H1 (cell line): ENCODE data around the gene BTD. TPM values are rescaled to one million over a fixed set of nuclear protein-coding genes. Genes with fewer than 3 reads are reported as not detected.

Experiments used
- CTCF ChIA-PET: fragments of 300-600 bp; sonication (Branson Sonifier 250); formaldehyde crosslinking; loops from one replicate; lab custom pipeline; 2021; ENCODE audit not compliant: partially characterized antibody; lab: Charles Lee
- POLR2A ChIA-PET: fragments of 300-600 bp; sonication (Branson Sonifier 250); formaldehyde crosslinking; loops from one replicate; lab custom pipeline; 2021; ENCODE audit warnings: inconsistent platforms; ENCODE audit not compliant: partially characterized antibody; lab: Charles Lee
- DNase-seq, 2 experiments: peaks; one replicate each; pipeline versions ENCODE4 v3.0.0 to v3.0.0-alpha.2; 2010 to 2022; ENCODE audit warnings: low spot score in 2 of 2, low read depth in 1 of 2, mixed read lengths in 1 of 2
- FAIRE-seq: peaks from 2 replicates; lab custom pipeline; 2011; peaks lifted over from hg19 to GRCh38; lab: Jason Lieb, UNC
- H2AFZ ChIP-seq: 2 replicates; pipeline ENCODE4 v1.8.1; 2012; ENCODE audit warnings: low read length, inconsistent platforms
- H2AK5ac ChIP-seq: 2 replicates; pipeline ENCODE4 v1.6.1; 2013; ENCODE audit warnings: low read depth, low read length
- H2BK120ac ChIP-seq: replicated peaks from 2 replicates; pipeline ENCODE3; 2013; ENCODE audit warnings: low read depth, low read length, inconsistent platforms
- H2BK12ac ChIP-seq: 2 replicates; pipeline ENCODE4 v1.6.1; 2013; ENCODE audit warnings: low read depth, low read length
- H2BK15ac ChIP-seq: 2 replicates; pipeline ENCODE4 v1.6.1; 2013; ENCODE audit warnings: low read length
- H2BK20ac ChIP-seq: 2 replicates; pipeline ENCODE4 v1.6.1; 2013; ENCODE audit warnings: low read length
- H2BK5ac ChIP-seq: 2 replicates; pipeline ENCODE4 v1.6.1; 2013; ENCODE audit warnings: low read depth, low read length
- H3K14ac ChIP-seq: 2 replicates; pipeline ENCODE4 v1.6.1; 2013; ENCODE audit warnings: inconsistent platforms; ENCODE audit not compliant: insufficient read length
- H3K18ac ChIP-seq: 2 replicates; pipeline ENCODE4 v1.6.1; 2013; ENCODE audit warnings: low read length; ENCODE audit errors: extremely low read depth
- H3K23ac ChIP-seq: 2 replicates; pipeline ENCODE4 v1.6.1; 2013; ENCODE audit warnings: inconsistent platforms; ENCODE audit not compliant: insufficient read length
- H3K23me2 ChIP-seq: 2 replicates; pipeline ENCODE4 v1.6.1; 2013; ENCODE audit warnings: low read depth, low read length
- H3K27ac ChIP-seq: 2 replicates; pipeline ENCODE4 v1.6.1; 2011; ENCODE audit warnings: low read depth, low read length, inconsistent platforms
- H3K27me3 ChIP-seq, 4 experiments: replicated peaks in 1 of 4; 1 replicate in 1 of 4; 2 replicates in 3 of 4; pipeline versions ENCODE4 v1.6.1 to v1.8.1; 2011 to 2013; ENCODE audit warnings: low read length in 3 of 4, mild to moderate bottlenecking in 3 of 4, inconsistent platforms in 2 of 4, mixed read lengths in 2 of 4, moderate library complexity in 1 of 4; ENCODE audit not compliant: control insufficient read depth in 3 of 4, insufficient read depth in 3 of 4; ENCODE audit errors: extremely low read depth in 1 of 4
- H3K36me3 ChIP-seq, 4 experiments: 2 replicates each; pipeline versions ENCODE4 v1.6.1 to v1.8.1; 2011 to 2013; ENCODE audit warnings: mild to moderate bottlenecking in 4 of 4, low read length in 3 of 4, moderate library complexity in 2 of 4, control low read depth in 1 of 4, inconsistent platforms in 1 of 4; ENCODE audit not compliant: insufficient read depth in 4 of 4, control insufficient read depth in 2 of 4
- H3K4ac ChIP-seq: replicated peaks from 2 replicates; pipeline ENCODE3; 2013; ENCODE audit warnings: low read length, low read depth, mixed read lengths, inconsistent platforms; ENCODE audit not compliant: insufficient read length
- H3K4me1 ChIP-seq, 4 experiments: replicated peaks in 1 of 4; 1 replicate in 1 of 4; 2 replicates in 3 of 4; pipeline versions ENCODE4 v1.6.1 to v1.8.1; 2011 to 2013; ENCODE audit warnings: low read length in 3 of 4, inconsistent platforms in 2 of 4, mixed read lengths in 1 of 4; ENCODE audit not compliant: insufficient read depth in 4 of 4, control insufficient read depth in 3 of 4
- H3K4me2 ChIP-seq, 2 experiments: 2 replicates each; pipeline versions ENCODE4 v1.6.1 to v1.8.1; 2011 to 2013; ENCODE audit warnings: low read depth in 2 of 2, low read length in 2 of 2, control low read depth in 1 of 2, inconsistent platforms in 1 of 2, mild to moderate bottlenecking in 1 of 2; ENCODE audit not compliant: insufficient read depth in 1 of 2
- H3K4me3 ChIP-seq, 4 experiments: fragments of 200-600, 300-600 bp in 1 of 4; sonication (generic), shearing (Covaris generic), sonication (Bioruptor Twin) in 1 of 4; 2 replicates each; pipeline versions ENCODE4 v1.5.1 to v1.8.1; 2011 to 2016; ENCODE audit warnings: low read length in 4 of 4, low read depth in 3 of 4, control low read depth in 2 of 4, inconsistent platforms in 2 of 4, mild to moderate bottlenecking in 2 of 4, mixed read lengths in 1 of 4, moderate library complexity in 1 of 4; ENCODE audit not compliant: insufficient read depth in 2 of 4; ENCODE audit errors: extremely low read depth in 1 of 4
- H3K56ac ChIP-seq: replicated peaks from 2 replicates; pipeline ENCODE3; 2013; ENCODE audit warnings: low read depth, mild to moderate bottlenecking, mixed read lengths, low read length, inconsistent platforms; ENCODE audit not compliant: insufficient read length
- H3K79me1 ChIP-seq: 2 replicates; pipeline ENCODE4 v1.6.1; 2013; ENCODE audit warnings: low read depth, low read length, control low read depth
- H3K79me2 ChIP-seq, 2 experiments: 2 replicates each; pipeline versions ENCODE4 v1.6.1 to v1.8.1; 2012 to 2013; ENCODE audit warnings: low read length in 2 of 2, mild to moderate bottlenecking in 2 of 2, inconsistent platforms in 1 of 2; ENCODE audit not compliant: insufficient read depth in 2 of 2, control insufficient read depth in 1 of 2
- H3K9ac ChIP-seq, 4 experiments: replicated peaks in 1 of 4; 1 replicate in 1 of 4; 2 replicates in 3 of 4; pipeline versions ENCODE4 v1.6.1 to v1.8.1; 2011 to 2013; ENCODE audit warnings: low read depth in 3 of 4, low read length in 3 of 4, control low read depth in 2 of 4, mild to moderate bottlenecking in 2 of 4, moderate library complexity in 2 of 4, inconsistent platforms in 1 of 4; ENCODE audit errors: extremely low read depth in 1 of 4
- H3K9me3 ChIP-seq, 2 experiments: 2 replicates each; pipeline versions ENCODE4 v1.6.1 to v1.8.1; 2012 to 2013; ENCODE audit warnings: mild to moderate bottlenecking in 2 of 2, moderate library complexity in 2 of 2, control low read depth in 1 of 2, inconsistent platforms in 1 of 2, low read depth in 1 of 2, low read length in 1 of 2, mixed read lengths in 1 of 2; ENCODE audit not compliant: insufficient read depth in 2 of 2
- H4K20me1 ChIP-seq, 2 experiments: replicated peaks in 1 of 2; 2 replicates each; pipeline versions ENCODE3 to v1.8.1; 2011 to 2013; ENCODE audit warnings: inconsistent platforms in 2 of 2, low read length in 2 of 2, mild to moderate bottlenecking in 1 of 2; ENCODE audit not compliant: insufficient read depth in 2 of 2, control insufficient read depth in 1 of 2
- H4K5ac ChIP-seq: 2 replicates; pipeline ENCODE4 v1.6.1; 2013; ENCODE audit warnings: low read length, low read depth, mixed read lengths, inconsistent platforms; ENCODE audit not compliant: insufficient read length
- H4K8ac ChIP-seq: 2 replicates; pipeline ENCODE4 v1.8.0; 2013; ENCODE audit warnings: mild to moderate bottlenecking, moderate library complexity, low read length, inconsistent platforms; ENCODE audit not compliant: insufficient read depth; ENCODE audit errors: extremely low read depth
- H4K91ac ChIP-seq: replicated peaks from 2 replicates; pipeline ENCODE3; 2013; ENCODE audit warnings: low read length, mixed read lengths, inconsistent platforms; ENCODE audit not compliant: insufficient read length
- NANOG ChIP-seq: IDR thresholded peaks from 2 replicates; pipeline ENCODE4 v1.6.1; 2011; ENCODE audit warnings: low read length, low read depth, mild to moderate bottlenecking, inconsistent platforms; ENCODE audit not compliant: insufficient read depth, poor library complexity, severe bottlenecking
- SIRT6 ChIP-seq: IDR thresholded peaks from one replicate; pipeline ENCODE4 v1.7.1; 2012; ENCODE audit warnings: low read length, inconsistent platforms
- WGBS, 2 experiments: shearing (Covaris generic) in 1 of 2; methylation state at CpG; one replicate each; pipeline versions ENCODE4 v1.1.6 to v1.1.7; 2013 to 2015; ENCODE audit warnings: low lambda C conversion rate in 2 of 2, mixed read lengths in 2 of 2, inconsistent platforms in 1 of 2, low coverage in 1 of 2, missing lambda C conversion rate in 1 of 2; ENCODE audit not compliant: insufficient replicate concordance in 2 of 2, insufficient coverage in 1 of 2, insufficient read length in 1 of 2; ENCODE audit errors: extremely low coverage in 1 of 2, missing lambda C conversion rate in 1 of 2; 5-methylcytosine and 5-hydroxymethylcytosine counted together
- polyA plus RNA-seq, 7 experiments: library from polyadenylated mRNA; depleted of rRNA in 3 of 7; stranded (reverse) in 5 of 7; unstranded in 2 of 7; fragments of >200 nt in 5 of 7; fragments of 200-250 nt in 2 of 7; gene quantifications; 1 replicate in 5 of 7; 2 replicates in 1 of 7; 4 replicates in 1 of 7; pipeline versions ENCODE4 v1.2.1 to v1.2.3, GENCODE V29; 2011 to 2013; ENCODE audit warnings: missing spikeins in 2 of 7, mixed read lengths in 2 of 7
- total RNA-seq: library from RNA; stranded (reverse); fragmentation: NEBNext Ultra II Directional; extraction: Animal tissue kit (Norgen Biotek cat#: 25700); gene quantifications from 2 replicates; pipeline ENCODE4 v1.2.1, GENCODE V29; 2021

BTD gene
- total and polyA plus RNA-seq, 2 of the 8 experiments (the other 6 are each of a cell fraction or from before 2014, with no cell fraction given), result 21.8 to 36.7 TPM

DNA sequence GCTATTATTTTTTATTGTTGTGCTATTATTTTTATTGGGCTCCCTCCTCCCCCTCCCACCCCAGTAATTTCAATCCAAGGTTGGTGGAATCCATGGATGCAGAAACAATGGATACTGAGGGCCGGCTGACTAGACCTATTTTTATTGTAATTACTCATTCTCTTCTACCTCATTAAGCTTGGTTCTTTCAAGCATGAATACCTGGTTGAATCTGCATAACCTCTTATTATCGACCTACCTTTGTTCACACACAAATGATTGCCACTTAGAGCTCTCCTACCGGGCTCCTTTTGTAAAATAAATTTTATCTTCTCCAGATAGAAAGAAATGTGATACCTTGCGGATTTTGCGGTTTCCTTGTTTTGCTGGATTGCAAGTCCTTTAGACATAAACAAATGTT lies 31.6 kb downstream of the BTD start:
- Histone ChIP-seq H3K9me3 (no peaks in the 10 kb centered on the region), H3K18ac (no peak overlapping the region; the same call in 1 of the 2 replicates), H3K23me2 (no peaks in the 10 kb centered on the region), H4K91ac (peak overlapping the region; percentile 79), H3K4me2 (peak overlapping the region; percentile 44 to 59), H3K79me1 (no peaks in the 10 kb centered on the region), H3K27ac (no peak overlapping the region), H2BK5ac (0 out of 2 replicates have a peak overlapping the region, but pooled peaks have one; percentile 82), H2BK12ac (peak overlapping the region; percentile 95), H3K14ac (no peak overlapping the region), H2AK5ac (peak overlapping the region; percentile 29; the same call in 1 of the 2 replicates), H2BK15ac (no peak overlapping the region), H3K36me3 (no peaks in the 10 kb centered on the region), H2BK120ac (peak overlapping the region; percentile 95), H3K4me3 (peak overlapping the region in 1 of 4 experiments; percentile 34; a peak in 1 of 8 replicates), H4K8ac (no peak overlapping the region), H2AFZ (no peak overlapping the region), H3K4me1 (peaks cover 15 to 47% (median 28%) of the 10 kb centered on the region in 4 experiments), H3K4ac (peak overlapping the region; percentile 63), H3K27me3 (no peaks in the 10 kb centered on the region), H3K79me2 (no peaks in the 10 kb centered on the region), H3K56ac (no peak overlapping the region)
- WGBS, 2 experiments, result 5% methylated on average over 5 of the region's 5 CpGs; no CpG with 5 or more reads in 1 of the 2 experiments
- CTCF ChIA-PET, result interaction anchor here (1.1 to 1.5 kb wide), 5 partner anchors 10 to 609 kb away, joined by 3 to 5 read pairs (median 4); no protein-coding TSS in a partner anchor
- POLR2A ChIA-PET, result interaction anchor here (2.2 to 3.2 kb wide), 2 partner anchors 17 to 32 kb away, joined by 7 to 12 read pairs; partner anchors contain the start of genes BTD and HACL1
- no peak for FAIRE-seq
- DNase-seq, result no peak
- TF ChIP-seq NANOG (peak; percentile 18), SIRT6 (no peak)
- TF ChIP-seq, all 59 proteins: peak for 1
- H4K5ac ChIP-seq, result peak overlapping the region; percentile 70
- H3K9ac ChIP-seq, result no peak overlapping the region
- no peaks in the 10 kb centered on the region for H4K20me1 ChIP-seq
- H2BK20ac ChIP-seq, result 0 out of 2 replicates have a peak overlapping the region, but pooled peaks have one; percentile 41
- H3K23ac ChIP-seq, result no peak overlapping the region
